ENCODE measurements around the gene SLC43A3.

DNA sequence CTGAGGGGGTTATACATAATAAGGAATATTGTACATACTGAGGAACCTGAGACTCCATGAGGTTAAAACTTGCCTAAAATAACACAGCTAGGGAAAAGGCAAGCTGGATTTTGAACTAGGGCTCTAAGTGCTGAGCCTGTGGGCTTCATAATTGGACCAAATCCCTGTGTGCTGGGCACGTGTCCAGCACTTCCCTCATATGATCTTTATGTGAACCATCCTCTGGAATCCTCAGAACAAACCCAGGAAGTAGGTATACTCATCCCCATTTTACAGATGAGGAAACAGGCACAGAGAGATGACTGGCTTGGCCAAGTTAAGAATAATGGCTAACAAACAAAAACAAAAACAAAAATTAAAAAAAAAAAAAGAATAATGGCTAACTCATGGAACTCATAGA lies 48.3 kb upstream of the SLC43A3 start:
- TF ChIP-seq POLR2AphosphoS5 (IDR thresholded peaks at IDR 0.05), result no peak
- TF ChIP-seq, protein P1, sequence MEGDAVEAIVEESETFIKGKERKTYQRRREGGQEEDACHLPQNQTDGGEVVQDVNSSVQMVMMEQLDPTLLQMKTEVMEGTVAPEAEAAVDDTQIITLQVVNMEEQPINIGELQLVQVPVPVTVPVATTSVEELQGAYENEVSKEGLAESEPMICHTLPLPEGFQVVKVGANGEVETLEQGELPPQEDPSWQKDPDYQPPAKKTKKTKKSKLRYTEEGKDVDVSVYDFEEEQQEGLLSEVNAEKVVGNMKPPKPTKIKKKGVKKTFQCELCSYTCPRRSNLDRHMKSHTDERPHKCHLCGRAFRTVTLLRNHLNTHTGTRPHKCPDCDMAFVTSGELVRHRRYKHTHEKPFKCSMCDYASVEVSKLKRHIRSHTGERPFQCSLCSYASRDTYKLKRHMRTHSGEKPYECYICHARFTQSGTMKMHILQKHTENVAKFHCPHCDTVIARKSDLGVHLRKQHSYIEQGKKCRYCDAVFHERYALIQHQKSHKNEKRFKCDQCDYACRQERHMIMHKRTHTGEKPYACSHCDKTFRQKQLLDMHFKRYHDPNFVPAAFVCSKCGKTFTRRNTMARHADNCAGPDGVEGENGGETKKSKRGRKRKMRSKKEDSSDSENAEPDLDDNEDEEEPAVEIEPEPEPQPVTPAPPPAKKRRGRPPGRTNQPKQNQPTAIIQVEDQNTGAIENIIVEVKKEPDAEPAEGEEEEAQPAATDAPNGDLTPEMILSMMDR (IDR thresholded peaks at IDR 0.05), result no peak
